ENCODE measurements around the gene AHRR.

GRCh38 chr5:355958-356357 lies 34.4 kb downstream of the AHRR start:
- TF ChIP-seq CTCF (IDR thresholded peaks at IDR 0.05; ENCODE audit: poor library complexity) (no peak), EZH2 (IDR thresholded peaks at IDR 0.05; ENCODE audit: borderline replicate concordance) (no peak), EZH2phosphoT487 (IDR thresholded peaks at IDR 0.05; ENCODE audit: low read depth, severe bottlenecking, unreplicated experiment) (no peak)
